ENCODE results near the gene CAPN9.
"Not testable (repeated sequence)": the region's sequence is repeated elsewhere in the genome, so short reads cannot be mapped to it uniquely, and the experiment has no call there.

Gene CAPN9

GRCh38 chr1:230711245-230711644, 35.9 kb upstream of the CAPN9 start:
- DNase-seq (ENCODE audit: low spot score) = no peak

- no peak for DNase-seq (ENCODE audit: low spot score)
Measured at GRCh38 chr1:230712470-230712942, 34.7 kb upstream of the CAPN9 start.

GRCh38 chr1:230713138-230713537, 34.0 kb upstream of the CAPN9 start:
- no peak for DNase-seq (ENCODE audit: low spot score)

- DNase-seq (ENCODE audit: low spot score) = no peak
Measured at GRCh38 chr1:230713547-230713914, 33.7 kb upstream of the CAPN9 start.

GRCh38 chr1:230713915-230714764, 33.0 kb upstream of the CAPN9 start, which contains the start of gene AGT:
TSS of gene AGT (minus strand) at chr1:230714122. CDS start at chr1:230710823, 3,299 bp downstream.
- DNase-seq (ENCODE audit: low spot score) = peak; percentile 88

- no peak for DNase-seq (ENCODE audit: low spot score)
Measured at GRCh38 chr1:230715510-230715909, 31.7 kb upstream of the CAPN9 start.

GRCh38 chr1:230716453-230716852, 30.7 kb upstream of the CAPN9 start:
- not testable (repeated sequence) for DNase-seq (ENCODE audit: low spot score)

GRCh38 chr1:230717251-230717650, 29.9 kb upstream of the CAPN9 start:
- no peak for DNase-seq (ENCODE audit: low spot score)

- not testable (repeated sequence) for DNase-seq (ENCODE audit: low spot score)
Measured at GRCh38 chr1:230721849-230722522, 25.2 kb upstream of the CAPN9 start.

GRCh38 chr1:230725256-230726012, 21.8 kb upstream of the CAPN9 start:
- no peak for DNase-seq (ENCODE audit: low spot score)

- DNase-seq (ENCODE audit: low spot score) = no peak
Measured at GRCh38 chr1:230728710-230729392, 18.3 kb upstream of the CAPN9 start.

- no peak for DNase-seq (ENCODE audit: low spot score)
Measured at GRCh38 chr1:230730977-230731376, 16.2 kb upstream of the CAPN9 start.

- no peak for DNase-seq (ENCODE audit: low spot score)
Measured at GRCh38 chr1:230735447-230735846, 11.7 kb upstream of the CAPN9 start.

GRCh38 chr1:230737622-230738262, 9.4 kb upstream of the CAPN9 start:
- DNase-seq (ENCODE audit: low spot score) = no peak

GRCh38 chr1:230739564-230740290, 7.5 kb upstream of the CAPN9 start:
- no peak for DNase-seq (ENCODE audit: low spot score)

- no peak for DNase-seq (ENCODE audit: low spot score)
Measured at GRCh38 chr1:230743899-230744298, 3.3 kb upstream of the CAPN9 start.

GRCh38 chr1:230744382-230744781, 2.8 kb upstream of the CAPN9 start:
- DNase-seq (ENCODE audit: low spot score) = no peak

GRCh38 chr1:230745071-230745470, 2.1 kb upstream of the CAPN9 start:
- no peak for DNase-seq (ENCODE audit: low spot score)

GRCh38 chr1:230746617-230747016, 571 bp upstream of the CAPN9 start:
- DNase-seq (ENCODE audit: low spot score) = no peak

GRCh38 chr1:230747890-230748800, 957 bp downstream of the CAPN9 start:
- no peak for DNase-seq (ENCODE audit: low spot score)
